Measurements from ENCODE around the gene OR52I2. TPM values are rescaled to one million over a fixed set of nuclear protein-coding genes. Genes with fewer than 3 reads are reported as not detected.

Gene OR52I2
- total RNA-seq, 1 experiment from 2014 or later = not detected

- BruUV-seq (replicated peaks) = no TSS peak
- Mint-ChIP-seq H3K36me3 (ENCODE audit: insufficient read depth, unreplicated experiment) (no peaks in the 10 kb centered on the region), H3K4me3 (ENCODE audit: low read depth, unreplicated experiment) (no peak overlapping the region), H3K27me3 (ENCODE audit: unreplicated experiment) (peaks cover 42% of the 10 kb centered on the region), H3K27ac (ENCODE audit: unreplicated experiment) (no peak overlapping the region), H3K9me3 (ENCODE audit: low read depth, unreplicated experiment) (no peaks in the 10 kb centered on the region), H3K4me1 (ENCODE audit: low read depth, unreplicated experiment) (no peaks in the 10 kb centered on the region)
- CTCF ChIA-PET = no interaction called here
- no peak for TF ChIP-seq CTCF (IDR thresholded peaks at IDR 0.05; ENCODE audit: unreplicated experiment)
- intact Hi-C loops (cut with micrococcal nuclease; ENCODE audit: unreplicated experiment) = no loop called here
- no peak for DNase-seq
These were observed 7.5 kb downstream of the OR52I2 start for GRCh38 chr11:4589017-4589416.

GRCh38 chr11:4593739-4594138 lies 12.2 kb downstream of the OR52I2 start, which contains the start of gene OR52I1:
Gene OR52I1 (plus strand): TSS chr11:4594039. CDS start chr11:4594039, 0 bp downstream.
- no TSS peak for BruUV-seq (replicated peaks)
- CTCF ChIA-PET = no interaction called here
- Mint-ChIP-seq H3K4me1 (ENCODE audit: low read depth, unreplicated experiment) (no peaks in the 10 kb centered on the region), H3K27ac (ENCODE audit: unreplicated experiment) (no peak within 1 kb of the TSS), H3K27me3 (ENCODE audit: unreplicated experiment) (peaks cover 4% of the 10 kb centered on the region), H3K36me3 (ENCODE audit: insufficient read depth, unreplicated experiment) (no peaks in the 10 kb centered on the region), H3K9me3 (ENCODE audit: low read depth, unreplicated experiment) (no peaks in the 10 kb centered on the region), H3K4me3 (ENCODE audit: low read depth, unreplicated experiment) (no peak within 1 kb of the TSS)
- intact Hi-C loops (cut with micrococcal nuclease; ENCODE audit: unreplicated experiment) = no loop called here
- DNase-seq = no peak
- no peak for TF ChIP-seq CTCF (IDR thresholded peaks at IDR 0.05; ENCODE audit: unreplicated experiment)

- Mint-ChIP-seq H3K27me3 (ENCODE audit: unreplicated experiment) (no peaks in the 10 kb centered on the region), H3K36me3 (ENCODE audit: insufficient read depth, unreplicated experiment) (peaks cover 19% of the 10 kb centered on the region), H3K27ac (ENCODE audit: unreplicated experiment) (no peak overlapping the region), H3K4me1 (ENCODE audit: low read depth, unreplicated experiment) (peaks cover 19% of the 10 kb centered on the region), H3K9me3 (ENCODE audit: low read depth, unreplicated experiment) (no peaks in the 10 kb centered on the region), H3K4me3 (ENCODE audit: low read depth, unreplicated experiment) (no peak overlapping the region)
- intact Hi-C loops (cut with micrococcal nuclease; ENCODE audit: unreplicated experiment) = loop anchor here (5.0 kb wide), 2 partner anchors 113 to 418 kb away; no protein-coding TSS in a partner anchor
- CTCF ChIA-PET = no interaction called here
- TF ChIP-seq CTCF (IDR thresholded peaks at IDR 0.05; ENCODE audit: unreplicated experiment) = no peak
- no peak for DNase-seq
- BruUV-seq (replicated peaks) = no TSS peak
These were observed 23.5 kb downstream of the OR52I2 start for GRCh38 chr11:4605057-4605456.

GRCh38 chr11:4606231-4607015 lies 24.9 kb downstream of the OR52I2 start:
- CTCF ChIA-PET = no interaction called here
- intact Hi-C loops (cut with micrococcal nuclease; ENCODE audit: unreplicated experiment) = loop anchor here (5.0 kb wide), 2 partner anchors 114 to 419 kb away; no protein-coding TSS in a partner anchor

More at GRCh38 chr11:4606231-4607015, 24.9 kb downstream of the OR52I2 start:
- H3K4me1 Mint-ChIP-seq (ENCODE audit: low read depth, unreplicated experiment) = peaks cover 26% of the 10 kb centered on the region
- no peak overlapping the region for H3K27ac Mint-ChIP-seq (ENCODE audit: unreplicated experiment)
- no peak for DNase-seq
- no peaks in the 10 kb centered on the region for H3K9me3 Mint-ChIP-seq (ENCODE audit: low read depth, unreplicated experiment)
- BruUV-seq (replicated peaks) = no TSS peak
- peaks cover 19% of the 10 kb centered on the region for H3K36me3 Mint-ChIP-seq (ENCODE audit: insufficient read depth, unreplicated experiment)
- no peak for TF ChIP-seq CTCF (IDR thresholded peaks at IDR 0.05; ENCODE audit: unreplicated experiment)
- peak overlapping the region; percentile 88 for H3K4me3 Mint-ChIP-seq (ENCODE audit: low read depth, unreplicated experiment)
- no peaks in the 10 kb centered on the region for H3K27me3 Mint-ChIP-seq (ENCODE audit: unreplicated experiment)

Measured in Calu3 (cell line).